HS-5 (cell line): ENCODE results near the gene ARHGAP26.
"Not testable (repeated sequence)": the region's sequence is repeated elsewhere in the genome, so short reads cannot be mapped to it uniquely, and the experiment has no call there.

ENCODE experiments used
- DNase-seq: peaks from one replicate; pipeline ENCODE4 v3.0.0-alpha.2; 2012; ENCODE audit warnings: low read depth

ARHGAP26 gene

GRCh38 chr5:142934051-142934762 lies 164.0 kb downstream of the ARHGAP26 start:
- DNase-seq, result no peak

GRCh38 chr5:142935014-142935413 lies 164.8 kb downstream of the ARHGAP26 start:
- no peak for DNase-seq

GRCh38 chr5:142937374-142937773 lies 167.2 kb downstream of the ARHGAP26 start:
- DNase-seq, result no peak

- no peak for DNase-seq
Measured at GRCh38 chr5:142938266-142938880, 168.2 kb downstream of the ARHGAP26 start.

GRCh38 chr5:142939006-142939405 lies 168.8 kb downstream of the ARHGAP26 start:
- DNase-seq, result no peak

GRCh38 chr5:142939884-142940283 lies 169.7 kb downstream of the ARHGAP26 start:
- no peak for DNase-seq

- DNase-seq, result no peak
Measured at GRCh38 chr5:142941245-142941644, 171.1 kb downstream of the ARHGAP26 start.

- DNase-seq, result no peak
Measured at GRCh38 chr5:142942901-142943300, 172.7 kb downstream of the ARHGAP26 start.

GRCh38 chr5:142944140-142944539 lies 174.0 kb downstream of the ARHGAP26 start:
- no peak for DNase-seq

- DNase-seq, result no peak
Measured at GRCh38 chr5:142945321-142945720, 175.1 kb downstream of the ARHGAP26 start.

- no peak for DNase-seq
Measured at GRCh38 chr5:142945845-142946244, 175.7 kb downstream of the ARHGAP26 start.

GRCh38 chr5:142946547-142947426 lies 176.6 kb downstream of the ARHGAP26 start:
- DNase-seq, result no peak

- no peak for DNase-seq
Measured at GRCh38 chr5:142947427-142947709, 177.2 kb downstream of the ARHGAP26 start.

GRCh38 chr5:142952229-142952628 lies 182.1 kb downstream of the ARHGAP26 start:
- DNase-seq, result no peak

- DNase-seq, result not testable (repeated sequence)
Measured at GRCh38 chr5:142952871-142953270, 182.7 kb downstream of the ARHGAP26 start.

GRCh38 chr5:142954455-142954854 lies 184.3 kb downstream of the ARHGAP26 start:
- no peak for DNase-seq

GRCh38 chr5:142955628-142956027 lies 185.5 kb downstream of the ARHGAP26 start:
- DNase-seq, result no peak

- no peak for DNase-seq
Measured at GRCh38 chr5:142957528-142957927, 187.4 kb downstream of the ARHGAP26 start.

GRCh38 chr5:142958944-142959682 lies 188.9 kb downstream of the ARHGAP26 start:
- no peak for DNase-seq

- DNase-seq, result peak; percentile 83
Measured at GRCh38 chr5:142959683-142960657, 189.8 kb downstream of the ARHGAP26 start.
